Endothelial cell of hepatic sinusoid (primary cell): ENCODE measurements around the gene MYO1B.

Source experiments
- in situ Hi-C: cut with HindIII; loops from 2 replicates; pipeline ENCODE4 v1.10.0; 2017; ENCODE audit warnings: low sequenced_read_pairs

MYO1B gene

DNA sequence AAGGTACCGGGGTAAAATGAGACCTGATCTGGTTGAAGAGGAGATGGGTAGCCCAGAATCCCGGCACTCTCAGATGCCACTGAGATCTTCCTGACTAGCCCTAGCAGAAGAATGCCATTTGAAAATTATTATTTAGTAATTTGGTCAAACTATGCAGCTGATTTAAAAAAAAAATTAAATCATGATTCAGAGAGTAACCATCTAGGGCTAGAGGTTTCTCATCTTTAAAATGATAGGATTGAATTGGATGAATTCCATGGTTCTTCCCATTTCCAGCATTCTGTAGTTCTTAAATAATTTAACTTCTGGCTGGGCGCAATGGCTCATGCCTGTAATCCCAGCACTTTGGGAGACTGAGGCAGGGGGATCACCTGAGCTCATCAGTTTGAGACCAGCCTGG lies 106.1 kb downstream of the MYO1B start:
- in situ Hi-C loops, result no loop called here

GRCh38 chr2:191351921-191352320 lies 106.7 kb downstream of the MYO1B start:
- in situ Hi-C loops, result no loop called here

DNA sequence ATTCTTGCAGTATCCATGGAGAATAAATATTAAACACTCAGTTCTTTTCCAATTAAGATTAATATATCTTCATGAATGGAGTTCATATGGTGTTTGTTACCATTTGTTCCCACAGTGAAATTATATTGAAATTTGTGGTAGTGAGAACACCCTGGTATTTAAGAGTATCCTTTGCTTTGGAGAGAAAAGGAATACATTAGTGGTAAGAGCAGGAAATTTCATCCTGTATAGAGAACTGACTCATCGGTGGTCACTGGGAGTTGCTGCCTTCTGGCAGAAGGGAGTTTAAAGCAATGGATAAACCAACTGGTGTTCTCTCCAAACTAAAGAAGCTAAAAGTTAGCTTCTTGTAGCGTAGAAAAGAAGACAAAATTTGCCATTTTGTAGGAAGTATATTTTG lies 107.3 kb downstream of the MYO1B start:
- in situ Hi-C loops, result no loop called here

DNA sequence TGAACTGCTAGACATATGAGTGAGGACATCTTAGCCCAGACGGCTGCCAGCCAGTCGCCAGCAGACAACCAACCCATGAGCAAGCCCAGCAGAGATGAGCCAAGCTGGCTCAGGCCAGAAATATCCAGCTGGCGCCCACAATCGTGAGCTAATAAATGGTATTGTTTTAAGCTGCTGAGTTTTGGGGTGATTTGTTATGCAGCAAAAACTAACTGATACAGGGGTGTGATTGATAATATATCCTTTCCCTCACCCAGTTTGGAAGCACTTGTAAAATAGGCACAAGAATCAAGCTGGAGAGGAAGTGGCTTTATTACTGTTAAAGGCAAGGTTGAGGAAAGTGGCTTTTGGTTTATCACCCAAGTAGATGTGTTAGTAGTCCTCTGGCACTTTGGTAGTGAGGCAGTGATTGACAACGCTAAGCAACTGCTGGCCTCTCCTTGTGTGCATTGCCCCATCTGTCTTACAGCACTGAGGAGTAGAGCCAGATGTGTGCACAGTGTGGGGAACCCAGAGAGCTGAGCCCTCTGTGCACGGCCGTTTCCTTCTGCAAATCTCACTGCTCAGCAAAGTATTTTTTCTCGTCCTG lies 110.1 kb downstream of the MYO1B start:
- in situ Hi-C loops, result no loop called here

DNA sequence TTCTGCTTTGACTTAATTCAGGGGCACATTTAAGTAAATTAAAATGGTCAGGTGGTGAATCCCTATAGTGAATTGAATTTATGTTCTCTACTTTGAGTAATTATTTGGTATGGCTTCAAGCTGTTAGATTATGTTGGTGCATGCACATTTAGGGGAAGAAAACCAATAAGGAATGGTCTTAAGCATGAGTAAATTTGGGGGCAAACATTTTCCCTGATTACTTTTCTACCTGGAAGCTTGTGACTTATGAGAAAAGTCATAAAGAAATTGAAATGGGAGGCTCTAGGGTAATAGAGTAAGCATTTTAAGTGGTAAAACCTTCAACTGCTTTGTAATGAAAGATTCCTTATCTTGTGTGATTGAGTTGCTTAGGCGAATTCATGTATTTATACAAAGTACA lies 112.5 kb downstream of the MYO1B start:
- in situ Hi-C loops, result no loop called here

DNA sequence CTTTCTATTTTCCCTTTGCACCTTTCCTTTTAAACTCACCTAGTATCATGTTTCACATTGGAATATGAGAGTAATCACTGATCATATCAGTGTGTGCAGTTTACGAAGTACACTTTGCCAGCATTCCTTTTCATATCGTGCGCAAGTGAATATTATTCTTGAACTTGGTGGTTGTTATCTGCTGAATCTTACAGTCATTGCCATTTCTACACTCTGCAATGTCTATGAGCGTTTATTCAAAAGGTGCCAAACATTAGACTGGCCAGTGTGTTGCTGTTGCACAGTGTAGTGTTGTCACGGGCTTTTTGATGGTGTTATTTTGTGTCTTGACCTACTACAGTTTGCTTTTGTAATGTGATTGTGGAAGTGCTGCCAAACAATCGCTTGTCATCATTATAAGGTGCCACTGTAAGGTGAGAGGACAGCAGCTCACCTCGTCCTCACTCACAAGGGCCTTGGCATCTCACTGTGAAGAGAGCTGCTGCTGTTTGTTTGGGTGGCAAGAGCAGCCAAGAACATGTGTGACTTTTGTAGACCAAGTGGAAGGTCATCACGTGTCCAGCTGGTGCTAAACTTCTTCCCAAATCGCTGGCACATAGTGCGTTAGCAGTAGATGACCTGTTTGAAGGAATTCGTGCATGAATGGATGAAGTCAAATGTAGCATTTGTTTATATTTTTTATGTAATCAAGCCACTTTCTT lies 113.3 kb downstream of the MYO1B start:
- in situ Hi-C loops, result no loop called here

DNA sequence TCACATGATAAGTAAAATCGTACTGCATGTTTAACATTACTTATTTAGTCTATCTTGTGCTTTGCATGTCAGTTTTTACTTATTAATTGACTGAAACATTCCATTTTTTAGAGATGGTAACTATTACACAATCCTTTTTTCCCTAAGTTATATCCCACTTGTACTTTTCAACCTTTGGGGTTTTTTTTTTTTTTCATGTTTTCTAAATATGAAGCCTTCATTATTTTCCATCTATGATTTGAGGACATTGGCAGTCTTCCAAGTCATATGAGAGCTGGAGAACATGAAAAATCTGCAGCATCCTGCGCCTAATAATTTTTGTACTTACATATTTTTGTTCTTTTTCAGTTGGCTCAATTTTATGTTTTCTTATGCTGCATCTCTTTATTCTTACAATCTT lies 113.9 kb downstream of the MYO1B start:
- in situ Hi-C loops, result no loop called here

GRCh38 chr2:191360918-191361317 lies 115.7 kb downstream of the MYO1B start:
- in situ Hi-C loops, result no loop called here

DNA sequence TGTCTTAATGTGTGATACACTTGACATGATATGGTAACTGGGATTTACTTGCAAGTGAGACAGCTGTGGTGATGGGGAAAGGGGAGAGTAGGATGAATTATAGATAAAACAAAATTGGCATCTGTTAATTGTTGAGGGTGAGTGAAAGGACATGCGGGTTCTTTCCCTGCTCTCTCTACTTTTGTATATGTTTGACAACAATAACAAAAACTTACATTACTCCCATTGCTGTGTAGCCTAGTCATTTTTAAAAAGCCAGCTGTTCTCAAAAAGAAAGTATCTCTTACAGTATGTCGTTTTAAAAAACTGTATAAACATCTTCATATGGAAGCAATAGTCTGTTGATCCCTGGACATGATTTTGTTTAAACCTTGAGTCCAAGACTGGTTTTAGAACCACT lies 117.6 kb downstream of the MYO1B start:
- in situ Hi-C loops, result no loop called here

GRCh38 chr2:191363267-191363666 lies 118.1 kb downstream of the MYO1B start:
- in situ Hi-C loops, result no loop called here

- in situ Hi-C loops, result loop anchor here (5.0 kb wide), 1 partner anchor 103 kb away; no protein-coding TSS in a partner anchor
These were observed 119.9 kb downstream of the MYO1B start for GRCh38 chr2:191365089-191365488.

GRCh38 chr2:191366199-191366598 lies 121.0 kb downstream of the MYO1B start:
- in situ Hi-C loops, result loop anchor here (5.0 kb wide), 1 partner anchor 104 kb away; no protein-coding TSS in a partner anchor

- in situ Hi-C loops, result loop anchor here (5.0 kb wide), 1 partner anchor 107 kb away; no protein-coding TSS in a partner anchor
These were observed 123.8 kb downstream of the MYO1B start for GRCh38 chr2:191369034-191369433.

- in situ Hi-C loops, result no loop called here
These were observed 129.2 kb downstream of the MYO1B start for GRCh38 chr2:191374366-191374765.

GRCh38 chr2:191374939-191375338 lies 129.7 kb downstream of the MYO1B start:
- in situ Hi-C loops, result no loop called here

DNA sequence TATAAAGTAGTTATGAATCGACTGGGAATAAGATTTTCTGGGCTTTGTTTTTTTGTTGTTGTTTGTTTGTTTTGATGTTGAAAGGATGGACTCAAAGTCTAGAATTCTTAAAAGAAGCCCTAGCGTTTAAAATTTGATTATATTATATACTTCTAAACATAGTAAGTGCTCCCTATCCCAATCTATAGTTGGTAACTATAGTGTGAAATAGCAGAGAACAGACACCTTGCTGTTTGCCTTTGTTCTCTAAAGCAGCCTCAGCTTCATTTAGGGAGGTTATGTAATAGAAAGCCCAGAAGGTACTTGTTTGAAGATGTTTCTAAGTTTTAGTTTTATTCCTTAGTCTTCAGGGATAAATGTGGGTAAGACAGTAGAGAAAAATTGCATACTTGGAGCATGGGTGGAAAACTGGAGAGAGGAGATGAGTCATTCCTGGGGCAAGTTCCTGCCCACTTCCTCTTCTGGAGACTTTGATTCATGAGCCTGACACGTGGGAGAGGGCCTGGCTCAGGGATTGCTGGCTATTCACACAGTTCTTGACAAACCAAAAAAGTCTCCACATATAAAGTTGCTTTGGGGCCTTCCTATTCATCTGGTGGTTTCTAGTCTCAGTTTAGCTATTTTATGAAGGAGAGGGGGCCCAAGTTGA lies 131.9 kb downstream of the MYO1B start:
- in situ Hi-C loops, result no loop called here

- in situ Hi-C loops, result no loop called here
These were observed 134.2 kb downstream of the MYO1B start for GRCh38 chr2:191379375-191379774.

GRCh38 chr2:191382801-191383200 lies 137.6 kb downstream of the MYO1B start:
- in situ Hi-C loops, result no loop called here

DNA sequence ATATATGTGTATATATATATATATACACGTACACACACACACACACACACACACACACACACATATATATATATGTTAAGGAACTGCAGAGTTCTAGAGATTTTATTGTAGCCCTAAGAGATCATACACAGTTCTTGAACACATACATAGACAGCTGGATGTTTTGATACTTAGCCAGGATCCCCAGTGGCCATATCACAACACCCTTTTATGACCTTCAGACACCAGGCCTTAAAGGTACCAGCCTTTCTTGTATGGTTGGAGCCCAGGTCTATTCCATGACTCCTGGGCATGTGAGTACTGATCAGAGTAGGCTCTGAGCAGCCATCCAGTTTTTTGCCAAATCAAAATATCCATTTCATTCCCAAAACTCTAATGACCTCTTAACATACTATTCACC lies 138.3 kb downstream of the MYO1B start:
- in situ Hi-C loops, result no loop called here

- in situ Hi-C loops, result no loop called here
These were observed 139.6 kb downstream of the MYO1B start for GRCh38 chr2:191384829-191385228.

GRCh38 chr2:191385416-191386160 lies 140.4 kb downstream of the MYO1B start:
- in situ Hi-C loops, result no loop called here
